OCI-LY3 (cell line): Measurements from ENCODE around the gene SPG21.

Source experiments
- H2AFZ ChIP-seq: fragments of 200-600, 300-600 bp; shearing (Covaris generic); 2 replicates; pipeline ENCODE4 v1.6.0; 2014; ENCODE audit warnings: antibody characterized with exemption, low read depth, low read length
- H3K27ac ChIP-seq: fragments of 200-600, 300-600 bp; sonication (generic); 2 replicates; pipeline ENCODE4 v1.5.1; 2014; ENCODE audit warnings: mild to moderate bottlenecking, low read length, moderate library complexity, mixed read lengths
- H3K27me3 ChIP-seq: fragments of 200-600, 300-600 bp; sonication (generic); 2 replicates; pipeline ENCODE4 v1.6.1; 2014; ENCODE audit warnings: low read depth, low read length, mixed read lengths
- H3K36me3 ChIP-seq: fragments of 200-600, 300-600 bp; sonication (generic); replicated peaks from 2 replicates; pipeline ENCODE3; 2014; ENCODE audit warnings: low read depth, low read length, mixed read lengths
- H3K4me1 ChIP-seq: fragments of 300-600, 200-600 bp; sonication (generic); 2 replicates; pipeline ENCODE4 v1.6.1; 2014; ENCODE audit warnings: low read length, mixed read lengths
- H3K4me2 ChIP-seq: fragments of 200-600, 300-600 bp; sonication (generic); 2 replicates; pipeline ENCODE4 v1.6.1; 2014; ENCODE audit warnings: low read length, mixed read lengths
- H3K4me3 ChIP-seq: fragments of 300-600, 200-600 bp; sonication (generic); 2 replicates; pipeline ENCODE4 v1.5.1; 2014; ENCODE audit warnings: antibody characterized with exemption, mild to moderate bottlenecking, low read length, moderate library complexity
- H3K79me2 ChIP-seq: fragments of 300-600, 200-600 bp; shearing (Covaris generic); 2 replicates; pipeline ENCODE4 v1.6.1; 2014; ENCODE audit warnings: mild to moderate bottlenecking, low read length, mixed read lengths
- H3K9ac ChIP-seq: fragments of 300-600, 200-600 bp; shearing (Covaris generic); 2 replicates; pipeline ENCODE4 v1.6.0; 2014; ENCODE audit warnings: mild to moderate bottlenecking, low read length, moderate library complexity
- H3K9me3 ChIP-seq: fragments of 200-600, 300-600 bp; shearing (Covaris generic); 2 replicates; pipeline ENCODE4 v1.6.1; 2014; ENCODE audit warnings: low read length, mixed read lengths; ENCODE audit not compliant: insufficient read depth
- H4K20me1 ChIP-seq: fragments of 200-600, 300-600 bp; sonication (generic); 2 replicates; pipeline ENCODE4 v1.6.1; 2016; ENCODE audit warnings: low read length, mixed read lengths; ENCODE audit not compliant: insufficient read depth
- CTCF ChIP-seq: fragments of 200-600, 300-600 bp; sonication (generic); IDR thresholded peaks from 2 replicates; pipeline ENCODE4 v1.5.1; 2014; ENCODE audit warnings: antibody characterized with exemption, low read length, low read depth
- EZH2phosphoT487 ChIP-seq: fragments of 200-600 bp; shearing (Covaris generic); IDR thresholded peaks from 2 replicates; pipeline ENCODE4 v1.6.1; 2018; ENCODE audit warnings: antibody characterized with exemption, mixed run types, low read depth

Gene SPG21

DNA sequence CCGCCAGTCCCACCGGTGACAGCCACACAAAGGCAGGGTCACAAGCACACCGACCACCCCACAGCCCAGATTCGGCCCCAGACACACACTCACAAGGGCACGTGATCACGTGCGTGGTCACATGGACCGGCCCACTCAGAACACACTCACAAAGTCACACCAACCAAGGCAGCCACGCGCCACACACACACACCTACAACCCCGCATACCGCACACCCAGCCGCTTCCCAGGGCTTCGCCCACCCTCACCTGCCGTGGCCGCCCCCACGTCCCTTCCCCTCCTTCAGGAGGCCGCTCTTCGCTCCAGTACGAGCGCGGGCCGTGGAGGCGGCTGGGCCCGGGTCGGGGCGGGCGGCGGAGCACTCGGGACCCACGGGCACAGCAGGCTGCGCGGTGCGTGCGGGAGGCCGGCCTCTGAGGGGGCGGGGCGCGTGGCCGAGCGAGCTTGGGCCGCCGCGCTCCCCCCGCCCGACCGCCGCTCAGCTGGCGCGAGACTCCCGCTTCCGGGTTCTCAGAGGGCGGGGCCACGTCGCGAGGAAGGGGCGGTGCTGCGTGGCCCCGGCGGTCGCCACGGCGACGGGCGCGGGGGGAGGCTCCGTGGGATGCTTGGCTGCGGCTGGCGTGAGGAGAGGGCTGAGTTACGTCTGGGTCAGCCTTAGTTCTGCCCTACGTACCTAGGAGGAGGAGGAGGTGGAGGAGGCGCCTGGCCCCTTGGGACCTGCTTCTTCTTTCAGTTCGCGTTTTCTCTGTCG lies at the start of gene SPG21:
TSS of gene SPG21 (minus strand) at position 499 of the 752 bp plus-strand sequence. CDS start 6,345 bp downstream, outside the sequence.
- no peaks in the 10 kb centered on the region; the same call in 1 of the 2 replicates for H4K20me1 ChIP-seq
- no peaks in the 10 kb centered on the region for H3K27me3 ChIP-seq
- peaks cover 41% of the 10 kb centered on the region for H3K79me2 ChIP-seq
- peaks cover 11% of the 10 kb centered on the region for H3K36me3 ChIP-seq
- peak within 1 kb of the TSS; percentile 97 for H3K9ac ChIP-seq
- peak within 1 kb of the TSS; percentile 76 for H3K27ac ChIP-seq
- H3K4me2 ChIP-seq, result peak within 1 kb of the TSS; percentile 90
- no peaks in the 10 kb centered on the region for H3K9me3 ChIP-seq
- peaks cover 27% of the 10 kb centered on the region for H3K4me1 ChIP-seq
- TF ChIP-seq EZH2phosphoT487 (no peak), CTCF (no peak)
- peak within 1 kb of the TSS; percentile 95 for H2AFZ ChIP-seq
- peak within 1 kb of the TSS; percentile 94 for H3K4me3 ChIP-seq

DNA sequence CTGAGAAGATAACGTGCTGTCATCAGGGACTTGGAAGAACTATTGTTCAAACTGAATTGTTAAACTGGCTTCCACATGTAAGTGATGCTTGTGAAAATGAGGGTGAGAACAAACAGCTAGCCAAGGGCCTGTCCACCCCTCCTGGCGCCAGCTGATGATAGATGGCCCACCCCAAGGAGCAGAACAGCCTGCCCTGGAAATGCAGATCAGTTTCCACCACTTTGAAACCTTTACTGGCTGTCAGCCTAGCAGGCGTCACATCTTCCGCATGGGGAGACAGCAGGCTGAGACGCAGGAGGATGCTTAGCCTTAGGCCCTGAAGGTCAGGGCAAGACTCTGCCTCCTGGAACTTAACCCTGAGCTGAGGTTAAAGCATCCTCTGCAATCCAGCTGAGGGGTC lies 49.1 kb upstream of the SPG21 start:
- Histone ChIP-seq H3K79me2 (no peaks in the 10 kb centered on the region), H3K9ac (no peak overlapping the region), H3K9me3 (no peaks in the 10 kb centered on the region), H3K27me3 (no peaks in the 10 kb centered on the region), H3K4me1 (peaks cover 8% of the 10 kb centered on the region), H3K27ac (no peak overlapping the region), H3K4me2 (no peak overlapping the region), H2AFZ (no peak overlapping the region), H3K4me3 (no peak overlapping the region), H4K20me1 (no peaks in the 10 kb centered on the region), H3K36me3 (no peaks in the 10 kb centered on the region)
- TF ChIP-seq EZH2phosphoT487 (no peak), CTCF (no peak)

DNA sequence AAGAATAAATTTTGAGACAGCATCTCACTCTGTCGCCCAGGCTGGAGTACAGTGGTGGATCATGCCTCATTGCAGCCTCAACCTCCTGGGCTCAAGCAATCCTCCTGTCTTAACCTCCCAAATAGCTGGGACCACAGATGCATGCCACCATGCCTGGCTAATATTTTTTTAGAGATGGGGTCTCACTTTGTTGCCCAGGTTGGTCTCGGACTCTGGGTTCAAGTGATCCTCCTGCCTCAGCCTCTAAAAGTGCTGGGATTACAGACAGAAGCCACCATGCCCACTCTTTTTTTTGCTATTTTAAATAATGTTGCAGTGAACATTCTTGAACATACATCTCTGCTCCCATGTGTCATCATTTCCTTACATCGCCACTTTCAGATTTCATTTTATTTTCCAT lies 48.7 kb upstream of the SPG21 start:
- Histone ChIP-seq H3K4me3 (no peak overlapping the region), H4K20me1 (no peaks in the 10 kb centered on the region), H3K9me3 (no peaks in the 10 kb centered on the region), H3K9ac (no peak overlapping the region), H3K27me3 (no peaks in the 10 kb centered on the region), H3K36me3 (no peaks in the 10 kb centered on the region), H3K27ac (no peak overlapping the region), H3K4me2 (no peak overlapping the region), H2AFZ (no peak overlapping the region), H3K4me1 (peaks cover 12% of the 10 kb centered on the region), H3K79me2 (no peaks in the 10 kb centered on the region)
- TF ChIP-seq CTCF, result no peak
- no peak for TF ChIP-seq EZH2phosphoT487

DNA sequence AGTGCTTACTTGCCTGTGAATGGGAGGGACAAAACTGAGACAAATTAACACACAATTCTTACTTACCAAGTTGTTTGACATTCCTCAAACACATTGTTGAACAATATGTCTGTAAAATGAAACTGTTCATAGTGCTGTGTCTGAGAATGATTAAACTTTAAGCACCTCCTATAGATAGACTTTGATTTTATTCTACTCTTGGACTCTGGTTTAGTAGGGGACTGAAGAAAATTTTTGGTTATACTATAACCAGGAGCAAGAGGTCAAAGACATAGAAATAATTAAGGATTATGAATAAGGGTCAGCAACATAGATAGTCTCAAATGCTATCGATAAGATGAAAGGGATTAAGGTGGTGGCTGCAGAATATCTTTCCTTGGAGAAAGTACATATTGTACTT lies 47.6 kb upstream of the SPG21 start:
- Histone ChIP-seq H3K27me3 (peaks cover 5% of the 10 kb centered on the region; the same call in 1 of the 2 replicates), H3K9ac (no peak overlapping the region), H3K4me3 (no peak overlapping the region), H4K20me1 (no peaks in the 10 kb centered on the region), H3K36me3 (no peaks in the 10 kb centered on the region), H3K4me1 (peaks cover 22% of the 10 kb centered on the region), H3K79me2 (no peaks in the 10 kb centered on the region), H3K27ac (no peak overlapping the region), H3K4me2 (no peak overlapping the region), H2AFZ (no peak overlapping the region), H3K9me3 (no peaks in the 10 kb centered on the region)
- TF ChIP-seq CTCF (no peak), EZH2phosphoT487 (no peak)
